Activated CD8-positive, alpha-beta memory T cell treated with anti-CD3 and anti-CD28 coated beads for 36 hours (primary cell): ENCODE results near the gene GPS1. TPM values are rescaled to one million over a fixed set of nuclear protein-coding genes. Genes with fewer than 3 reads are reported as not detected.

ENCODE experiments used
- CTCF ChIA-PET: fragments of 350-600 bp; sonication (Branson Sonifier 250); formaldehyde crosslinking; loops from one replicate; lab custom pipeline; 2021; ENCODE audit warnings: antibody characterized with exemption; lab: Charles Lee
- POLR2A ChIA-PET: fragments of 350-600 bp; sonication (Branson Sonifier 250); formaldehyde crosslinking; loops from one replicate; lab custom pipeline; 2021; ENCODE audit warnings: antibody characterized with exemption; lab: Charles Lee
- total RNA-seq, 2 experiments: library from RNA; stranded (reverse); gene quantifications; one replicate each; pipeline ENCODE4 v1.2.3, GENCODE V29; 2021

The GPS1 gene
- total RNA-seq, 2 experiments from 2014 or later: 118 TPM

GRCh38 chr17:82077617-82078358 is 26.1 kb downstream of the GPS1 start:
- CTCF ChIA-PET: interaction anchor here (0.6 kb wide), 1 partner anchor 135 kb away, joined by 3 read pairs; the partner anchor contains the start of gene CCDC57
- POLR2A ChIA-PET: no interaction called here

DNA sequence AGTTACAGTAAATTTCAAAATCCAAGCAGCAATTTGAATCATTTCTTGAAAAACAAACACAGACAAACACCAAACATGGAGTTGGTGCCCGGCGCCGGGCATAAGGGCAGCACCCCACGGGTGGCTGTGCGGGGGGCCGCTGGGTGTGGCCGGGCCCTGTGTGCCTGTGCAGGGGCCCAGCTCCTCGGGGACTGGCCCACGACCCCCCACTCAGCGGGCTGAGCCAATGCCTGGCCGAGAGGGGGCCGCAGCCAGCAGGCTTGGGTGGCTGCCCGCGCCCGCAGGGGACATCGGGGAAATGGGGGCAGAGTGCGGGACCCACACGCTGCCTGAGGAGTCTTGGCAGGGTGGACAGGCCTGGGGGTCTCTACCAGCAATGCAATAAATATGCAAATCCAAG is 26.7 kb downstream of the GPS1 start:
- ChIA-PET CTCF (interaction anchor here (0.6 to 0.8 kb wide), 3 partner anchors 19 to 134 kb away, joined by 3 to 4 read pairs (median 3); partner anchors contain the start of gene CCDC57), POLR2A (interaction anchor here (0.6 kb wide), 2 partner anchors 27 to 395 kb away, joined by 3 to 5 read pairs; partner anchors contain the start of genes ARL16 and HGS)

GRCh38 chr17:82079001-82079677 is 27.4 kb downstream of the GPS1 start:
- CTCF ChIA-PET: interaction anchor here (0.7 to 0.8 kb wide), 2 partner anchors 19 to 49 kb away, joined by 3 to 4 read pairs; no protein-coding TSS in a partner anchor
- POLR2A ChIA-PET: interaction anchor here (0.6 kb wide), 2 partner anchors 26 to 396 kb away, joined by 3 to 5 read pairs; partner anchors contain the start of genes ARL16 and HGS

GRCh38 chr17:82080048-82080788 is 28.5 kb downstream of the GPS1 start:
- ChIA-PET CTCF (no interaction called here), POLR2A (no interaction called here)

DNA sequence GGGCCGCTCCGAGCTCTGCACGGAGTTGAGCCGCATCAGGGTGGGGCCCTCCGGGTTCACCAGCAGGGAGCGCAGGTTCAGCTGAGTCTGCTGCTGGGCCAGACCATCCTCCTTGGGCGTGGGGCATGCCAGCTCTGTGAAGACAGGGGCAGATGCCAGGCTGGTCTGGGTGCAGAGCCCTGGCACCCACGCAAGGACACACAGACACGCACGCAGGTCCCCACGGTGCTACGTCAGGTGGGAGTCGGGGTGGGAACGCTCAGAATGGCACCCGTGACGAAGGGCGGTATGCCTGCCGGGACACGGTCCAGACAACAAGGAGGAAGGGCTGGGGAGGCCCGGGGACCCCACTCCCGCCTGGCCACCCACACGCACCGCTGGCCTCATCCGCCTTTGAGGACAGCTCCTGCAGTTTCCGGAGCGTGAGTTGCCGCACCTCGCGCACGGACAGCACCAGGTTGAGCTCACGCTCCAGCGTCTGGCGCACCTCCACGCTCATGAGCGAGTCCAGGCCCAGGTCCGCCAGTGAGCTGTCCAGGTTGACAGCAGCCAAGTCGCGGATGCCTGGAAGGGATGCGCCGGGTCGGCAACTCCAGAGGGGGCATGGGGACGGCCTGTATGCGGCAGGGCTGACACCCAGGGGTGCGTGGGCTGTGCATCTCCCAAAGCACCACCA is 29.2 kb downstream of the GPS1 start:
- CTCF ChIA-PET: no interaction called here
- POLR2A ChIA-PET: no interaction called here

DNA sequence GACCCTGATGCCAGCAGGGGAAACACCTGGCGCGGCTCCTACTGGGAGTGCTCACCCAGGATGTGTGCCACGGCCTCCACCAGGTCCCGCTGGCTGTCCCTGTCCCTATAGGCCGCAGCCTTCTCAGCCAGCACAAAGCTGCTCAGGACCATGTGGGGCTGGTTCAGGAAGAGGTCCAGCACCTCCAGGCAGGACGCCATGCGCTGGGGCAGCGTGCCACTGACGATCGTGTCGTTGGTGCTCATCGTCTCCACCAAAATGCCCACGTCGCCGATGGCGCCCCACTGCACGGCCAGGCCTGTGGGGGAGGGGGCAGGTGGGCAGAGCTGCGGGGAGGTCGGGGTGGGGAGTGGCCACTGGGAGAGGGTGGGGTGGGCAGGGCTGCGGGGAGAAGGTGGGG is 29.8 kb downstream of the GPS1 start:
- ChIA-PET CTCF (no interaction called here), POLR2A (no interaction called here)

DNA sequence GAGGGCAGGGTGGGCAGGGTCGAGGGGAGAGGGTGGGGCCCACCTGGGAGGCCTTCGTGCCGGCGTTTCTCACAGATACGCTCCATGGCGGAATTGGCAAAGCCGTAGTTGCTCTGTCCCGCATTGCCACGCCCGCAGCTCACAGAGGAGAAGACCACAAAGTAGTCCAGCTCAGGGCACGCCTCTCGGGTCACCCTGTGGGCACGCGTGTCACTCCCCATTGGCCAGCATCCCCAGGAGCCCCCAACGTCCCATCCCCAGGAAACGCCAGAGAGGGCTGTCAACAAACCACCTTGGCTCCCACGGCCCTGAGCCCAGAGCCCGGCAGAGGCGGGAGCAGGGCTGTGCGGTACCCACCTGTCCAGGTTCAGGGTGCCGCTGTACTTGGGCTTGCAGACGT is 30.3 kb downstream of the GPS1 start:
- POLR2A ChIA-PET: no interaction called here

DNA sequence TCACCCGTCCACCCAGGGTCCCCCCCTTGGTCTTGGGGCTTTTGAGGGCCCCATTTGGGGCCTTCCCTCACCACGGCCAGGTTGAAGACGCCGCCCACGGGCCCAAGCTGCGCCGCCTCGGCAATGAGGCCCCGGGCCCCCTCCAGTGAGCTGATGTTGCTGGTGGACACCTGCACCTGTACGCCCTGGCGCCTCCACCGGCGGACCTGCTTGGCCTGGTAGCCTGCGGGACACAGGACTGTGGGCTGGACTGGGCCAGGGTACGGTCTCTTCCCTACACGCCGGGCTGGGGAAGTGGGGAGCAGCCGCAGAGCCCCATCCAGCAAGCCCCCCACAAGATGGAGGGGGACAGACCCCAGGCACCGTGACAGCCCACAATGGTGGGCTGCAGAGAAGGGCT is 30.8 kb downstream of the GPS1 start:
- CTCF ChIA-PET: no interaction called here

More for the DNA sequence above, 30.3 kb downstream of the GPS1 start:
- CTCF ChIA-PET: no interaction called here

DNA sequence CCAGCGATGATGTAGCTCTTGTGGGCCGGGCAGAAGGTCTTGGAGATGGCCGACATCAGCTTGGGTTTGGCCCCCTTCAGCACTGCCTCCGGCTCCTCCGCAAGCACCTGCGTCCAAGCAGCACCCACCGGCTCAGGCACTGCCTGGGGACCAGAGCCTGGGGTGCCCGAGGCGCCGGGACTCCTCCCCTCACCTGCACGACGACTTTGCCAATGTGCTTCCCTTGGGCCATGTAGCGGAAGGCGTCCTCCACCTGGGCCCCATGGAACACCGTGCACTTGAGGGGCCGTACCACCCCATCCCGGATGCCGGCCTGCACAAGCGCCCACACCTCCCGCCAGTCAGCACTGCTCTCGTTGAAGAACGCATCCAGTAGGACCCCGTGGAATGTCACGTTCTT is 31.3 kb downstream of the GPS1 start:
- ChIA-PET POLR2A (interaction anchor here (1.2 kb wide), 1 partner anchor 13 kb away, joined by 3 read pairs; no protein-coding TSS in a partner anchor), CTCF (no interaction called here)

More for the DNA sequence above, 30.8 kb downstream of the GPS1 start:
- POLR2A ChIA-PET: interaction anchor here (1.2 kb wide), 1 partner anchor 14 kb away, joined by 3 read pairs; no protein-coding TSS in a partner anchor

DNA sequence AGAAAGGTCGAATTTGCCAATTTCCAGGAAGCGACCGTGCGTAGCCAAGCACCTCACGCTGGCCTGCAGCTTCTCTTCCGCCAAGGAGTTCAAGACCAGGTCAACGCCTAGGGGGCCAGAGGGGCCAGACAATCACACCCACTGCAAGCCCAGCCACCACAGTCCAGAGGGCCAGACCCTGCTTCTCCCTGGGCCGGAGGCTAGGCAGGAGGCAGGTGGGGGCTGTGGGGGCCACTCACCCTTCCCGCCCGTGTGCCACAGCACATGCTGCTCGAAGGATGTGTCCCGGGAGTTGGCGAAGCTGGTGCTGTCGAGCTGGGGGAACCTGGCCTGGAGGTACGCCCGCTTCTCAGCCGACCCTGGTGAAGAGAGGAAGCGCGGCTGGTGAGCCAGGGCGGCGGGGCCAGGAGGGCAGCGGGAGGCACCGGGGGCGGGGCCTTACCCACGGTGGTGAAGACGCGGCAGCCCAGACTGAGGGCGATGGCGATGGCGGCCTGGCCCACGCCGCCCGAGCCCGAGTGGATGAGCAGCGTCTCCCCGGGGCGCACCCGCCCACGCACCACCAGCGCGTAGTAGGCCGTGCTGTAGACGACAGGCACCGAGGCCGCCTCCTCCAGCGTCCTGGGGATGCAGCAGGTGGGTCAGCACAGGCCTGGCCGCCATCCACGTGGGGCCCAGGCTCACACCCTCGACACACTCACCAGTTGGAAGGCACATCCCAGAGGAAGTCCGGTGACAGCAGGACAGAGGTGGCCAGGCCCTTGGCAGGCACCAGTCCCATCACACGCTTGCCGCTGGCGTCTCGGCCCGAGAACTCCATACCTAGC is 32.0 kb downstream of the GPS1 start:
- ChIA-PET CTCF (no interaction called here), POLR2A (interaction anchor here (1.2 kb wide), 1 partner anchor 12 kb away, joined by 3 read pairs; no protein-coding TSS in a partner anchor)

DNA sequence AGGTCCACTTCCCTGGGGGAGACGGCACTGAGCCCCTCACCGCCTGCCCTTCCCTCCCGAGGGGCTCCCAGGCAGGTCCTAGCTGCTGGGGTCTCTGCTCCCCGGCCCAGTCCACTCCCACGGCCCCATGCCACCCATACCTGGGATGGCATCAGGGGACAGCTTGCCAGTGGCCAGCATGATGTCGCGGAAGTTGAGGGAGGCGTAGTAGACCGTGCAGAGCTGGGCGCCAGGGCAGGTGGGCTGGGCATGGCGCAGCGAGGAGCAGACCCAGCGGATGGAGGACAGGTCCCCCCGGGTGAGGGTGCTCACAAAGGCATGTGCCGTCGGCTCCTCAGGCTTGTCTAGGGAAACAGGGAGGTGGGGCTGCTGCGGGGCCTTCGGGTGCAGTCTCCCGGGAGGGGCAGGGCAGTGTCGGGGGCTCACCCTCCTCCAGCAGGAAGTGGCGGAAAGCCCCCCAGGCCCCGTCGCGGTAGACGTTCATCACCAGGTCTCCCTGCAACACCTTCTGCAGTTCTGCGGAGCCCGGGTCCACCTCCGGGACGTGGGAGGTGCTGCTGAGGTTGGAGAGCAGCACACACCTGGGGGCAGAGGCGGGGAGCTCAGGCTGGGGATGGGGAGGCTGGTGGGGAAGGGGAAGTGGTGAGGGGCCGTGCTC is 32.8 kb downstream of the GPS1 start:
- ChIA-PET CTCF (no interaction called here), POLR2A (no interaction called here)

DNA sequence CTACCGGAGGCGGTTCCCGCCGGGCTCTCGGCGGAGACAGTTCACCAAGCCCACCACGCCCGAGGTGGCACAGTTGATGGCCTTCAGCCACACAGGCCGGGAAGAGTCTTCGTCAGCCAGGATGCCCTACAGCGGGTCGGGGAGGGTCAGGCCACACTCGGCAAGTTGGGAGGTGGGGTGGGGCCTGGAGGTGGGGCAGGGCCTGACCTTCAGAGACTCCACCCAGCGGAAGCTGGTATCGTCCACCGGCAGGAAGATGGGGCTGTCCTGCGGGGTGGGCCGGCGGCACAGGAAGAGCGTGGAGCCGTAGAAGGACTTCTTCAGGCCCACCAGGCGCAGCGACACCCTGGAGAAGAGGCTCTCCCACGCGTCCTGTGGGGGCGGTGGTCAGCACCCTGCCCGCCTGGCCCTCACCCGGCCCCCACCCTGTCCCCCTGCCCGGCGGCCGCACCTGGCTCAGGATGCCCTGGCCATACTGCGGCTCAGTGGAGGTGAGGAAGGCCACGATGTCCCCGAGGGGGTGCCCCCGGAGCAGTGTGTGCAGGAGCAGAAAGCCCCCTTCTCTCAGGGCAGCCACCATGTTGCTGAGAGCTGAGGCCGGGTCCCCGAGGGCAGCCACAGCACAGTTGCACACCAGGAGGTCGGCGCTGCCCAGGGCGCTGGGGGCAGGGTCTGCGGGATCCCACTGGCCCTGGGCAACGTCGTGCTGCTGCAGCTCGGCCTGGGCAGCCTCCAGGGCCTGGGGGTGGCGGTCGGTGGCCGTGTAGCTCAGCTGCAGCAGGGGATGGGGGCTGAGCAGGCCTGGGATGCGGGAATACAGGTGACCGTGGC is 33.5 kb downstream of the GPS1 start:
- ChIA-PET POLR2A (no interaction called here), CTCF (no interaction called here)

GRCh38 chr17:82085931-82086764 is 34.5 kb downstream of the GPS1 start:
- ChIA-PET CTCF (no interaction called here), POLR2A (interaction anchor here (0.7 kb wide), 1 partner anchor 156 kb away, joined by 3 read pairs; no protein-coding TSS in a partner anchor)

DNA sequence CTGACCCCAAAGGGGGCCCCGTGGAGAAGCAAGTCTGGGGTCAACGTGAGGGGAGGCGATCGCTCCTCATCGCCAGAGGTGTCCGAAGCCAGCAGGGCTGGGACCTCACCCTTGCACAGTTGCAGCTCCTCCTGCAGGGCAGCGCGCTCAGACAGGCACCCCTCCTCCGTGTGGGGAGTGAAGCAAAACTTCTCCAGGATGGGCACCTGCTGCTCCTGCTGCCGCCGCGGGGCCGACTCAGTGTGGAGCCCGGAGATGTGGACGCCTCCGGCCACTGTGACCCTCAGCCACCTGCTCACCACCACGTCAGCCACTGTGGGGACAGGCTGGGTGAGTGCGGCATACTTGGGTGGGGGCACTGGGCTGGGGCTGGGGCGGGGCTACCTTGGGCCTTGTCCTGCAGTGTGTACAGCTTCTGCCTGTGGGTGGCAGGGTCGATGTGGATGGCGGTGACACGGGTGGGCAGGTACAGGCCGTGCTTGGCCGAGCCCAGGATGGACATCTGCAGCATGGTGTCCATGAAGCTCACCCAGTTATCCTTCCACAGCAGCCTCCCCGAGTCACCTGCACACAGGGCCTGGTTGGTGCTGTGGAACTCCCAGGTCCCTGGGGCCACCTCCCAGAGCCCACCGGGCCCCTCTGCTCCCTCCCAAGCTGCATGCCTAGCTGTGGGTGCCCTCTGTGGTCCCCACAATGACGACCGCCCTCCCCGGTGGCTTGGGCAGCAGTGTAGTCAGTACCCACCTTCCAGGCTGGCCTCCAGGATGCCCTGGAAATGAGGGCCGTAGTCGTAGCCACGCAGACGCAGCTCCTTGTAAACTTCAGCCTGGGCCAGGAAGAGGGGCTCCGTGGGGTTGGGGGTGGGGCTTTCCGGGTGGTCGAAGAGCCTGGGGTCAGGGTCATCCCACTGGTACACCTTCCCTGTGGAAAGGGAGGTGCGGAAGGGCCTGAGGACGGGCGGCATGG is 35.5 kb downstream of the GPS1 start:
- POLR2A ChIA-PET: interaction anchor here (0.6 to 0.7 kb wide), 2 partner anchors 116 to 157 kb away, joined by 3 read pairs; no protein-coding TSS in a partner anchor

More for the DNA sequence above, 35.5 kb downstream of the GPS1 start:
- CTCF ChIA-PET: interaction anchor here (1.2 kb wide), 1 partner anchor 57 kb away, joined by 4 read pairs; no protein-coding TSS in a partner anchor
